Measurements from ENCODE around the gene STAM.

STAM gene

DNA sequence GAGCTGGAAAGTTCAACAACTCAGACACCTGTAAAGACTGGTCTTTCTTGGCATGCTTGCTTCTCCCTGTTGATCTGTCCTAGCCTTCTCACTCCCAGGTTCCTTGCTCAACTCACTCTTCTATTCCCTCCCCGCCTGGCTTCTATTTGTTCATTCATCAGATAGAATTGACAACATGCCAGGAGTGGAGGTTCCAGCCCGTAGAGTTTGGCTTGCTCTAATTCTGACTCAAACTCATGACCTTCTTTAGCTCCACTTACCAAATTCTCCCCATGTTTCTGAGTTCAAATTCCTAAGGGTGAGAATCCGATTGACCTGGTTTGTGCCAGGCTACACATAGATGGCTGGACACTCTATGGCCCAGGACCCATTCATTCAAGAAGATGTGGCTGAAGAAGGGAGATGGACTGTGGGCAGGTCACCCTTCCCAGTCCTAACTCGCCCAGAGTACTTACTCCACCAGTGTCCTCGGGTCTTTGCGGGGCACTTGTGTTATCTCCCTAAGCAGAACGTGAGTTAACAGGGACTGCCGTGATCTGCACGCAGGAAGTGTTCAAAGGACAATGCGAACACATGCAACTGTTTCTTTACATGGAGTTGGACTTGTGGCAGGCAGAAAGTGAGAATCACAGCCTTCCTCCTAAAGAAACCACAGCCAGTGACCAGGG is 104.1 kb downstream of the STAM start:
- CTCF ChIA-PET: interaction anchor here (0.6 to 0.7 kb wide), 2 partner anchors 43 to 115 kb away, joined by 4 to 7 read pairs; no protein-coding TSS in a partner anchor
- no peaks in the 10 kb centered on the region for H3K9me3 ChIP-seq (ENCODE audit: control insufficient read depth, insufficient read depth, low read depth, low read length)
- POLR2A ChIA-PET: no interaction called here
- H3K4me3 ChIP-seq (ENCODE audit: low read depth, low read length): no peak overlapping the region
- no peaks in the 10 kb centered on the region for H3K4me1 ChIP-seq (ENCODE audit: control insufficient read depth, insufficient read depth, low read length)
- H3K27ac ChIP-seq (ENCODE audit: extremely low read depth, low read depth, low read length): no peak overlapping the region
- no peak for TF ChIP-seq ZNF114 (tag by site-specific recombination; IDR thresholded peaks at IDR 0.05)
- no peak for TF ChIP-seq ZNF624 (tag by site-specific recombination; IDR thresholded peaks at IDR 0.05)
- TF ChIP-seq, protein P1, sequence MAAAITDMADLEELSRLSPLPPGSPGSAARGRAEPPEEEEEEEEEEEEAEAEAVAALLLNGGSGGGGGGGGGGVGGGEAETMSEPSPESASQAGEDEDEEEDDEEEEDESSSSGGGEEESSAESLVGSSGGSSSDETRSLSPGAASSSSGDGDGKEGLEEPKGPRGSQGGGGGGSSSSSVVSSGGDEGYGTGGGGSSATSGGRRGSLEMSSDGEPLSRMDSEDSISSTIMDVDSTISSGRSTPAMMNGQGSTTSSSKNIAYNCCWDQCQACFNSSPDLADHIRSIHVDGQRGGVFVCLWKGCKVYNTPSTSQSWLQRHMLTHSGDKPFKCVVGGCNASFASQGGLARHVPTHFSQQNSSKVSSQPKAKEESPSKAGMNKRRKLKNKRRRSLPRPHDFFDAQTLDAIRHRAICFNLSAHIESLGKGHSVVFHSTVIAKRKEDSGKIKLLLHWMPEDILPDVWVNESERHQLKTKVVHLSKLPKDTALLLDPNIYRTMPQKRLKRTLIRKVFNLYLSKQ (tag by site-specific recombination; IDR thresholded peaks at IDR 0.05; ENCODE audit: borderline replicate concordance): no peak
- no peak for TF ChIP-seq ZNF266 (tag by site-specific recombination; IDR thresholded peaks at IDR 0.05; ENCODE audit: low read depth)
- TF ChIP-seq, protein P2, sequence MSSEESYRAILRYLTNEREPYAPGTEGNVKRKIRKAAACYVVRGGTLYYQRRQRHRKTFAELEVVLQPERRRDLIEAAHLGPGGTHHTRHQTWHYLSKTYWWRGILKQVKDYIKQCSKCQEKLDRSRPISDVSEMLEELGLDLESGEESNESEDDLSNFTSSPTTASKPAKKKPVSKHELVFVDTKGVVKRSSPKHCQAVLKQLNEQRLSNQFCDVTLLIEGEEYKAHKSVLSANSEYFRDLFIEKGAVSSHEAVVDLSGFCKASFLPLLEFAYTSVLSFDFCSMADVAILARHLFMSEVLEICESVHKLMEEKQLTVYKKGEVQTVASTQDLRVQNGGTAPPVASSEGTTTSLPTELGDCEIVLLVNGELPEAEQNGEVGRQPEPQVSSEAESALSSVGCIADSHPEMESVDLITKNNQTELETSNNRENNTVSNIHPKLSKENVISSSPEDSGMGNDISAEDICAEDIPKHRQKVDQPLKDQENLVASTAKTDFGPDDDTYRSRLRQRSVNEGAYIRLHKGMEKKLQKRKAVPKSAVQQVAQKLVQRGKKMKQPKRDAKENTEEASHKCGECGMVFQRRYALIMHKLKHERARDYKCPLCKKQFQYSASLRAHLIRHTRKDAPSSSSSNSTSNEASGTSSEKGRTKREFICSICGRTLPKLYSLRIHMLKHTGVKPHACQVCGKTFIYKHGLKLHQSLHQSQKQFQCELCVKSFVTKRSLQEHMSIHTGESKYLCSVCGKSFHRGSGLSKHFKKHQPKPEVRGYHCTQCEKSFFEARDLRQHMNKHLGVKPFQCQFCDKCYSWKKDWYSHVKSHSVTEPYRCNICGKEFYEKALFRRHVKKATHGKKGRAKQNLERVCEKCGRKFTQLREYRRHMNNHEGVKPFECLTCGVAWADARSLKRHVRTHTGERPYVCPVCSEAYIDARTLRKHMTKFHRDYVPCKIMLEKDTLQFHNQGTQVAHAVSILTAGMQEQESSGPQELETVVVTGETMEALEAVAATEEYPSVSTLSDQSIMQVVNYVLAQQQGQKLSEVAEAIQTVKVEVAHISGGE (tag by site-specific recombination; conservative IDR thresholded peaks at IDR 0.05; ENCODE audit: low read depth): no peak
- TF ChIP-seq ZNF211 (tag by site-specific recombination; IDR thresholded peaks at IDR 0.05; ENCODE audit: low read depth): no peak
- TF ChIP-seq ZNF585B (tag by site-specific recombination; IDR thresholded peaks at IDR 0.05): no peak
- TF ChIP-seq ZSCAN30 (tag by site-specific recombination; IDR thresholded peaks at IDR 0.05): no peak
- no peak for TF ChIP-seq SP3 (tag by site-specific recombination; IDR thresholded peaks at IDR 0.05)
- TF ChIP-seq ZNF37A (tag by site-specific recombination; IDR thresholded peaks at IDR 0.05): no peak
- no peak for TF ChIP-seq ZNF140 (tag by site-specific recombination; IDR thresholded peaks at IDR 0.05)
- TF ChIP-seq ZNF548 (tag by site-specific recombination; IDR thresholded peaks at IDR 0.05): no peak
- no peak for TF ChIP-seq KLF16 (tag by site-specific recombination; IDR thresholded peaks at IDR 0.05)
- TF ChIP-seq GFI1B (tag by site-specific recombination; IDR thresholded peaks at IDR 0.05): no peak
- no peak for TF ChIP-seq SCRT1 (tag by site-specific recombination; IDR thresholded peaks at IDR 0.05; ENCODE audit: borderline replicate concordance)
- TF ChIP-seq ZNF501 (tag by site-specific recombination; IDR thresholded peaks at IDR 0.05): no peak
- TF ChIP-seq ZNF654 (tag by site-specific recombination; IDR thresholded peaks at IDR 0.05; ENCODE audit: low read depth): no peak
- no peak for TF ChIP-seq ZNF248 (tag by site-specific recombination; IDR thresholded peaks at IDR 0.05)
- no peaks in the 10 kb centered on the region for H3K36me3 ChIP-seq (ENCODE audit: control insufficient read depth in 2 of 2, insufficient read depth in 1 of 2, low read length in 2 of 2)

- H3K4me1 ChIP-seq (ENCODE audit: control insufficient read depth, insufficient read depth, low read length): no peaks in the 10 kb centered on the region
- ChIA-PET CTCF (interaction anchor here (1.4 kb wide), 1 partner anchor 13 kb away, joined by 5 read pairs; no protein-coding TSS in a partner anchor), POLR2A (no interaction called here)
- no peaks in the 10 kb centered on the region for H3K9me3 ChIP-seq (ENCODE audit: control insufficient read depth, insufficient read depth, low read depth, low read length)
- H3K4me3 ChIP-seq (ENCODE audit: low read depth, low read length): no peak overlapping the region
- TF ChIP-seq ZBTB20 (tag by site-specific recombination; IDR thresholded peaks at IDR 0.05): no peak
- no peak for TF ChIP-seq ZNF580 (tag by site-specific recombination; IDR thresholded peaks at IDR 0.05)
- TF ChIP-seq ZNF24 (tag by site-specific recombination; IDR thresholded peaks at IDR 0.05): no peak
- no peak for TF ChIP-seq WT1 (tag by site-specific recombination; IDR thresholded peaks at IDR 0.05)
- H3K36me3 ChIP-seq (ENCODE audit: control insufficient read depth in 2 of 2, insufficient read depth in 1 of 2, low read length in 2 of 2): no peaks in the 10 kb centered on the region
- H3K27ac ChIP-seq (ENCODE audit: extremely low read depth, low read depth, low read length): no peak overlapping the region
Observed at GRCh38 chr10:17749890-17750289, 105.9 kb downstream of the STAM start.
